IMR-90 (cell line): Measurements from ENCODE around the gene ITPK1. TPM values are rescaled to one million over a fixed set of nuclear protein-coding genes. Genes with fewer than 3 reads are reported as not detected.

Experiments
- ATAC-seq: fragments of 200-7000 bp; cut with Tn5 transposase; 2 replicates; pipeline ENCODE4 v1.9.1; 2020; ENCODE audit warnings: low read depth, mild to moderate bottlenecking, moderate library complexity
- BruUV-seq: library from RNA; stranded (reverse); fragments of 400-500 nt; replicated peaks from 2 replicates; lab custom pipeline; 2021; lab: Mats Ljungman, UMichigan
- CTCF ChIA-PET: fragments of 300-600 bp; formaldehyde crosslinking; extraction: SDS; loops from one replicate; lab custom pipeline; 2021; ENCODE audit warnings: antibody characterized with exemption; lab: Yijun Ruan, JAX
- POLR2A ChIA-PET: fragments of 300-600 bp; sonication (Branson Sonifier 250); formaldehyde crosslinking; loops from one replicate; lab custom pipeline; 2022; ENCODE audit warnings: antibody characterized with exemption; ENCODE audit not compliant: unreplicated experiment; lab: Charles Lee
- DNase-seq: peaks from one replicate; pipeline ENCODE4 v3.0.0; 2013
- H2AFZ ChIP-seq: replicated peaks from 2 replicates; pipeline ENCODE3; 2013; ENCODE audit warnings: low read length, mild to moderate bottlenecking; ENCODE audit not compliant: poor library complexity
- H2AK5ac ChIP-seq: 2 replicates; pipeline ENCODE4 v1.6.1; 2013; ENCODE audit warnings: low read depth, low read length, inconsistent platforms
- H2AK9ac ChIP-seq: replicated peaks from 2 replicates; pipeline ENCODE3; 2013; ENCODE audit warnings: mild to moderate bottlenecking, low read depth, low read length, moderate library complexity; ENCODE audit not compliant: poor library complexity
- H2BK120ac ChIP-seq: 2 replicates; pipeline ENCODE4 v1.6.1; 2013; ENCODE audit warnings: low read depth, low read length, inconsistent platforms
- H2BK15ac ChIP-seq: 3 replicates; pipeline ENCODE4 v1.6.1; 2013; ENCODE audit warnings: low read depth, low read length, inconsistent platforms
- H2BK20ac ChIP-seq: 2 replicates; pipeline ENCODE4 v1.6.1; 2013; ENCODE audit warnings: low read depth, mild to moderate bottlenecking, inconsistent platforms, low read length, moderate library complexity
- H2BK5ac ChIP-seq: 2 replicates; pipeline ENCODE4 v1.6.1; 2013; ENCODE audit warnings: mild to moderate bottlenecking, low read depth, low read length, inconsistent platforms; ENCODE audit not compliant: poor library complexity, severe bottlenecking
- H3K14ac ChIP-seq: replicated peaks from 2 replicates; pipeline ENCODE4 v1.6.1; 2013; ENCODE audit warnings: low read depth, low read length, inconsistent platforms
- H3K18ac ChIP-seq: 2 replicates; pipeline ENCODE4 v1.6.1; 2013; ENCODE audit warnings: low read depth, low read length, control low read depth
- H3K23ac ChIP-seq: 2 replicates; pipeline ENCODE4 v1.6.1; 2013; ENCODE audit warnings: low read depth, low read length, inconsistent platforms
- H3K27ac ChIP-seq: 2 replicates; pipeline ENCODE4 v1.5.1; 2013; ENCODE audit warnings: mild to moderate bottlenecking, control low read depth, low read length; ENCODE audit not compliant: insufficient read depth
- H3K27me3 ChIP-seq: 2 replicates; pipeline ENCODE4 v1.6.1; 2013; ENCODE audit warnings: low read length; ENCODE audit not compliant: control insufficient read depth, insufficient read depth
- H3K36me3 ChIP-seq: 2 replicates; pipeline ENCODE4 v1.6.1; 2013; ENCODE audit warnings: low read length, mixed read lengths; ENCODE audit not compliant: control insufficient read depth, insufficient read depth
- H3K4ac ChIP-seq: 2 replicates; pipeline ENCODE4 v1.6.1; 2013; ENCODE audit warnings: low read depth, low read length, inconsistent platforms
- H3K4me1 ChIP-seq: 2 replicates; pipeline ENCODE4 v1.6.1; 2013; ENCODE audit warnings: low read length, mixed read lengths; ENCODE audit not compliant: control insufficient read depth, insufficient read depth
- H3K4me2 ChIP-seq: 2 replicates; pipeline ENCODE4 v1.6.1; 2013; ENCODE audit warnings: low read depth, mild to moderate bottlenecking, control low read depth, low read length, moderate library complexity
- H3K4me3 ChIP-seq: 2 replicates; pipeline ENCODE4 v1.5.1; 2013; ENCODE audit warnings: low read depth, mild to moderate bottlenecking, control low read depth, low read length, moderate library complexity; ENCODE audit not compliant: insufficient read depth
- H3K56ac ChIP-seq: 2 replicates; pipeline ENCODE4 v1.6.1; 2013; ENCODE audit warnings: low read length, inconsistent platforms; ENCODE audit not compliant: insufficient read depth; ENCODE audit errors: extremely low read depth
- H3K79me1 ChIP-seq, 2 experiments: 2 replicates each; pipeline ENCODE4 v1.6.1; 2013; ENCODE audit warnings: low read length in 2 of 2, inconsistent platforms in 1 of 2, low read depth in 1 of 2
- H3K9ac ChIP-seq: 2 replicates; pipeline ENCODE4 v1.6.1; 2013; ENCODE audit warnings: low read depth, low read length, control low read depth
- H3K9me1 ChIP-seq: 2 replicates; pipeline ENCODE4 v1.6.1; 2013; ENCODE audit warnings: low read length, inconsistent platforms; ENCODE audit not compliant: insufficient read depth
- H3K9me3 ChIP-seq: 2 replicates; pipeline ENCODE4 v1.6.1; 2013; ENCODE audit warnings: low read length; ENCODE audit not compliant: control insufficient read depth, insufficient read depth
- H4K20me1 ChIP-seq: 2 replicates; pipeline ENCODE4 v1.6.1; 2013; ENCODE audit warnings: low read length, inconsistent platforms; ENCODE audit not compliant: insufficient read depth
- H4K5ac ChIP-seq: 2 replicates; pipeline ENCODE4 v1.6.1; 2013; ENCODE audit warnings: mild to moderate bottlenecking, low read depth, low read length, control low read depth
- H4K8ac ChIP-seq, 2 experiments: 2 replicates each; pipeline ENCODE4 v1.6.1; 2013; ENCODE audit warnings: low read depth in 2 of 2, low read length in 2 of 2, control low read depth in 1 of 2, inconsistent platforms in 1 of 2
- H4K91ac ChIP-seq: 2 replicates; pipeline ENCODE4 v1.6.1; 2013; ENCODE audit warnings: low read depth, low read length, inconsistent platforms; ENCODE audit not compliant: insufficient read depth
- CTCF ChIP-seq: conservative IDR thresholded peaks from 2 replicates; pipeline ENCODE4 v1.5.1; 2012; ENCODE audit warnings: mild to moderate bottlenecking, low read depth, low read length, improper control_type of control experiment
- MXI1 ChIP-seq: IDR thresholded peaks from 2 replicates; pipeline ENCODE4 v1.6.1; 2012; ENCODE audit warnings: low read depth, mild to moderate bottlenecking, low read length, moderate library complexity, borderline replicate concordance
- POLR2A ChIP-seq: IDR thresholded peaks from 2 replicates; pipeline ENCODE4 v1.6.1; 2012; ENCODE audit warnings: mild to moderate bottlenecking, low read depth, low read length
- WGBS, 2 experiments: methylation state at CpG; one replicate each; pipeline versions ENCODE4 v1.1.5 to v1.1.7; 2013; ENCODE audit warnings: missing lambda C conversion rate in 2 of 2; ENCODE audit not compliant: insufficient read length in 1 of 2; ENCODE audit errors: extremely low coverage in 2 of 2; 5-methylcytosine and 5-hydroxymethylcytosine counted together
- dilution Hi-C: fragments of 300-500 bp; cut with HindIII; formaldehyde crosslinking; loops from one replicate; pipeline ENCODE4 v1.14.3; 2018; ENCODE audit warnings: low sequenced_read_pairs; ENCODE audit not compliant: unreplicated experiment
- in situ Hi-C: fragments of 300-500 bp; cut with MboI; formaldehyde crosslinking; loops from 3 replicates; pipeline ENCODE4 v1.14.3; 2019; ENCODE audit warnings: low sequenced_read_pairs, inconsistent platforms, mixed read lengths
- intact Hi-C: fragments of 100-400 bp; cut with micrococcal nuclease; formaldehyde crosslinking; loops from 2 replicates; pipeline ENCODE4 v1.10.0; 2022
- polyA plus RNA-seq, 3 experiments: library from polyadenylated mRNA; depleted of rRNA; stranded (reverse); fragments of >200 nt; gene quantifications; 2 replicates each; pipeline ENCODE4 v1.2.3, GENCODE V29; 2012; ENCODE audit warnings: low replicate concordance in 1 of 3
- total RNA-seq: library from RNA; depleted of rRNA; stranded (reverse); fragments of >200 nt; gene quantifications from 2 replicates; pipeline ENCODE4 v1.2.3, GENCODE V29; 2012
- TF ChIP-seq, protein P1 (sequence below): fragments of 150-350 bp; IDR thresholded peaks from 2 replicates; pipeline ENCODE4 v1.6.1; 2017; ENCODE audit warnings: mild to moderate bottlenecking, antibody characterized with exemption, low read length, low read depth

The ITPK1 gene
- total and polyA plus RNA-seq, 2 of the 4 experiments (the other 2 are of a cell fraction), result 21.7 to 26.9 TPM

GRCh38 chr14:92903359-92903758, 212.4 kb downstream of the ITPK1 start:
- Histone ChIP-seq H2BK120ac (no peak overlapping the region), H3K9me3 (no peaks in the 10 kb centered on the region), H4K8ac (no peak overlapping the region), H3K36me3 (no peaks in the 10 kb centered on the region), H3K27ac (no peak overlapping the region), H3K14ac (no peak overlapping the region), H2BK20ac (no peak overlapping the region), H2AK5ac (no peak overlapping the region), H3K9me1 (no peaks in the 10 kb centered on the region), H3K18ac (no peak overlapping the region), H2BK5ac (no peak overlapping the region), H2AFZ (no peak overlapping the region), H3K4me1 (no peaks in the 10 kb centered on the region), H3K4me2 (no peak overlapping the region), H4K20me1 (0 out of 2 replicates have a peak, but pooled peaks cover 4% of the 10 kb centered on the region), H3K23ac (no peak overlapping the region), H4K5ac (no peak overlapping the region), H2AK9ac (no peak overlapping the region), H3K4me3 (no peak overlapping the region), H4K91ac (no peak overlapping the region), H3K56ac (no peak overlapping the region), H3K4ac (no peak overlapping the region), H3K27me3 (peaks cover 16% of the 10 kb centered on the region; the same call in 1 of the 2 replicates), H3K9ac (no peak overlapping the region), H3K79me1 (no peaks in the 10 kb centered on the region), H2BK15ac (no peak overlapping the region)
- in situ Hi-C loops (no loop called here), intact Hi-C loops (no loop called here), dilution Hi-C loops (no loop called here)
- BruUV-seq, result no TSS peak
- TF ChIP-seq MXI1 (no peak), CTCF (no peak), POLR2A (no peak)
- TF ChIP-seq, protein P1, sequence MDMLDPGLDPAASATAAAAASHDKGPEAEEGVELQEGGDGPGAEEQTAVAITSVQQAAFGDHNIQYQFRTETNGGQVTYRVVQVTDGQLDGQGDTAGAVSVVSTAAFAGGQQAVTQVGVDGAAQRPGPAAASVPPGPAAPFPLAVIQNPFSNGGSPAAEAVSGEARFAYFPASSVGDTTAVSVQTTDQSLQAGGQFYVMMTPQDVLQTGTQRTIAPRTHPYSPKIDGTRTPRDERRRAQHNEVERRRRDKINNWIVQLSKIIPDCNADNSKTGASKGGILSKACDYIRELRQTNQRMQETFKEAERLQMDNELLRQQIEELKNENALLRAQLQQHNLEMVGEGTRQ, result no peak
- ChIA-PET CTCF (no interaction called here), POLR2A (no interaction called here)
- 40% methylated on average over 2 of the region's 6 CpGs; no CpG with 5 or more reads in 1 of the 2 experiments for WGBS, 2 experiments
- no peak for DNase-seq
- ATAC-seq, result no peak
